NCI-H1694 (cell line): ENCODE data around the gene TRMT112.
"Not testable (repeated sequence)": the region's sequence is repeated elsewhere in the genome, so short reads cannot be mapped to it uniquely, and the experiment has no call there.

Source experiments
- DNase-seq: peaks from one replicate; lab custom pipeline; 2025; lab: John Stamatoyannopoulos, UW

Gene TRMT112

DNA sequence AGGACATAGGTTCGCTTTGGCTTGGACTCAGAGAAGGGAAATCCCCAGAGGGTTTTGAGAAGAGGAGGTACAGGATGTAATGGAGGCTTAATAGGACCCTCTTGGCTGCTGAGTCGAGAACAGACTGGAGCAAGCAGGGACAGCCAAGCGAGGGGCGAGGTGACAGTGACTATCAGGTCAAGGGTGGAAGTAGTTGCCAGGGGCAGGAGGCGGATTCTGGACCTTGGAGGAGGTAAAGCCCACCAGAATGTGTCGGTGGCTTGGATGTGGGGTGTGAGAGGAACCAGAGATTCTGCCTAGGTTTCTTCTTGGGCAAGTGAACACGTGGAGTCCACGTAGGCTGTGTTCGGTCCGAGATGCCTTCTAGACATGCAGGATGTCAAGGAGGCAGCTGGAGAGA, 4.4 kb downstream of the TRMT112 start:
- no peak for DNase-seq

DNA sequence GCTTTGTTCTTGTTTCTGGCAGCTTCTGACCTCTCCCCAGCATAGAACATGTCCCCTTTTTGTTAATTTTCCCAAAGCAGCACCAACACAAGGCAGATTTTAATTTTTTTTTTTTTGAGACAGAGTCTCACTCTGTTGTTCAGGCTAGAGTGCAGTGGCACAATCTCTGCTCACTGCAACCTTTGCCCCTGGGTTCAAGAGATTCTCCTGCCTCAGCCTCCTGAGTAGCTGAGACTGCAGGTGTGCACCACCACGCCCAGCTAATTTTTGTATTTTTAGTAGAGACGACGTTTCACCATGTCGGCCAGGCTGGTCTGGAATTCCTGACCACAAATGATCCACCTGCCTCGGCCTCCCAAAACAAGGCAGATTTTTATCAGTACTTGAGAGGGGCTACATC, 9.6 kb downstream of the TRMT112 start:
- not testable (repeated sequence) for DNase-seq

DNA sequence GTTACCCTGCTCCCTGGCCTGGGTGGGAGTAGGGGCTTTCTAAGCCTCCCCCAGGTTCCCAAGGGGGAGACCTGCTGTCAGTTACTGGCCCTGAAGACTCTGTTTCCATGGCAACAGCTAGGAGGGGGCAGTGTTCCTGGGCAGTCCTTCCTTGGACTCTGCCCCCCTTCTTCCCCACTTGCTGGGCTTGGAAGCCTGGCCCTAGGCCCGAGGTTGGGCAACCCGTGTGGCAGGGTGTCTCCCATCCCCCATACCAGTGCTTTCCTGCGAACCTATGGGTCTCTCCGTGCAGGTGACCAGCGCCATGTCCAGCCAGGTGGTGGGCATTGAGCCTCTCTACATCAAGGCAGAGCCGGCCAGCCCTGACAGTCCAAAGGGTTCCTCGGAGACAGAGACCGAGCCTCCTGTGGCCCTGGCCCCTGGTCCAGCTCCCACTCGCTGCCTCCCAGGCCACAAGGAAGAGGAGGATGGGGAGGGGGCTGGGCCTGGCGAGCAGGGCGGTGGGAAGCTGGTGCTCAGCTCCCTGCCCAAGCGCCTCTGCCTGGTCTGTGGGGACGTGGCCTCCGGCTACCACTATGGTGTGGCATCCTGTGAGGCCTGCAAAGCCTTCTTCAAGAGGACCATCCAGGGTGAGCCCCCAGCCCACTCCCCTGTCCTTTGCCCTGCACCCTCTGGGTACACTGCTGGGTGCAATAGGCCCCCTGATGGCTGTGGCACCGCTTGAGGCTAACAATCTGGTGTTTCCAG, 10.3 kb downstream of the TRMT112 start:
- no peak for DNase-seq

DNA sequence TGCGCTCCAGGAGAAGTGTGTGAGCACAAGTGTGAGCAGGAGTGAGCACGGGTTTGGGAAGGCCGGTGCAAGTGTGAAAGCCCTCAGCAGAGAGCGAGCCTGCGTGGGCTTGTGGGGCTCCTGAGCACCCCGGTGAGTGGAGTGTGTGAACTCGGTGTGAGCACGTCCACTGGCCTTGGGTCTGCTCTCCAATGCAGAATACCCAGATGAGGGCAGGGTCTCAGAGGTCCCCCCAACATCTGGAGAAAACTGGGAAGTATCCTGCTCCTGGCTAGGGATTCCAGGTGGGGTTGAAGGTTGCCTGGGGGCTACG, 10.8 kb downstream of the TRMT112 start:
- DNase-seq, result no peak

DNA sequence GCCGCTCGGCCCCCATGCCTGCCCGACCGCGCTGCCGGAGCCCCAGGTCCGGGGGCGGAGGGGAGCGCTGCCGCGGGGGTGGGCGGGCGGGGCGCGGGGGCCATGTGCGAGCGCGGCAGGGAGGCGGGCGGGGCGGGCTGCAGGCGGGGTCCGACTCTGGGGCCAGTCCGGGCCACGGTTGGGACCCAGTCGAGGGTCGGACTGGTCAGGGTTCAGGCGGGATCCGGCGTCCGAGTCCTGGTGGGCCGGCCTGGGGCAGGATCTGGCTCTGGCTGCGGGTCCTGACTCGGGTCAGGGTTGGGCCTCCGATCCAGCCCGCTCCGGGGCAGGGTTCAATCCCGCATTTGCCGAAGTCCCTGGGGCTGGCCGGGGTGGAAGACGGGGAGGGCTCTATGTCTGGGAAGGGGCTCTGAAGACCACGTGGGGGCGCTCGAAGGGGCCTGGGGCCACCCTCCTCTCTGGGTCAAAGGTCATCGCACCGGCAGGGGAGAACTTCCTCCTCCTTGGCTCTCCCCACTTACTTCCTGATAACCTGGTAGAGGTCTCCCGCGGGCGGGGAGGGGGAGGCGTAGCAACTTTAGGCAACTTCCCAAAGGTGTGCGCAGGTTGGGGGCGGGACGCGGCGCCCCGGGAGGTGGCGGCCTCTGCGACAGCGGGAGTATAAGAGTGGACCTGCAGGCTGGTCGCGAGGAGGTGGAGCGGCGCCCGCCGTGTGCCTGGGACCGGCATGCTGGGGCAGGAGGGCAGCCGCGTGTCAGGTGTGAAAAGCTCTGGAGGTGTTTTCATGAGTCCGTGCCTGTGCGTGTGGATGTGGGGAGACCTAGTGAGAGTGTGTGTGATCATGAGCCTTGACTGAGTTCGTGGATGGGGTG, 11.4 kb downstream of the TRMT112 start:
- DNase-seq, result peak; percentile 22

DNA sequence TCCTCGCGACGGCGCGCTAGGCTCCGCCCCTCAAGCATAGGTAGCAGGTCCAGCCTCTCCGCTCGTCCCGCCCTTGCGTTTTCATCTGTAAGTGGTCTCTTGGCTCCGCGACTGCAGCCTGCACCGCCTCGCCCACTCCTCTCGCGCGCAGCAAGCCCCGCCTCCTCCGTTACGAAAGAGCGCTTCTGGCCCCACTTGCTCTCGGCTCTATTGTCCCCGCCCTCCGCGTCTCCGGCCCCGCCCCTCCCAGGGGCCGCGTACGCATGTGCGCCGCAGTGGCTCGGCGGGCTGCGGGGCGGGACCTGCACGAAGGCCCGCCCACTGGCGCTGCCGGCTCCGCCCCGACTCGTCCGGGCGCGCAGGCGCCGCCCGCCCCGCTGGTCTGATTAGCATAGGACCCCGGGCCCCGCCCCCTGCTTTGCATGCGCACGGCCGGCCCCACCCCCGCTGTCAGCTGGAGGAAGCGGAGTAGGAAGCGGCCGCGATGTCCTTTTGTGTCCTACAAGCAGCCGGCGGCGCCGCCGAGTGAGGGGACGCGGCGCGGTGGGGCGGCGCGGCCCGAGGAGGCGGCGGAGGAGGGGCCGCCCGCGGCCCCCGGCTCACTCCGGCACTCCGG, 12.2 kb downstream of the TRMT112 start, which contains the start of gene ESRRA:
TSS of gene ESRRA (plus strand) at position 450 of the 616 bp plus-strand sequence. CDS start 1,656 bp downstream, outside the sequence.
- DNase-seq, result peak; percentile 97

DNA sequence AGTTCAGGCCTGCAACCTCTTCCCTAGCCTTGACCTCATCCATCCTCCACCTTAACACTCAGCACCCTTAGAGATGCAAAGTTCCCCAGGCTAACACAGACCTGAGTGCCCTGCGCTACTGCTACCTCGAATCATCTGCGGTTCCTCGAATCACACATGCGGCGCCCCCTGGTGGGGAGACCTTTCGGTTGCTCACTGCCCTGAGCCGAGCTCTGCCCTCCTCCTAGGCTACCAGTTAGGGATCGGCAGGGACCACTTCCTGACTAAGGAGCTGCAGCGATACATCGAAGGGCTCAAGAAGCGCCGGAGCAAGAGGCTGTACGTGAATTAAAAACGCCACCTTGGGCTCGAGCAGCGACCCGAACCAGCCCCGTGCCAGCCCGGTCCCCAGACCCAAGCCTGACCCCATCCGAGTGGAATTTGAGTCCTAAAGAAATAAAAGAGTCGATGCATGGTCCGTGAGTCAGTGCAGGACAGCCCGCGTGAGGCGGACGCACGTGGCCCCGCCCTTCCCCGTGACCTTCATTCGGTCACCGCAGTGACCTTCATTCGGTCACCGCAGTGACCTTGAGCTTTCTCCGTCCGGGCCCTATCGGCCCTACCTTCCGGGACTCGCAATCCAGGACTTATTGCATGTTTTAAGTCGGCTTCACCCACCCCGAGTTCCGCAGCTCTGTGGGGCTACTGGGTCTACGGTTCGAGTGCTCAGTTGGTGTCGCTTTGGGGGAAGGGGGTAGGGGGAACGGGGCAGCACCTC, 12.9 kb downstream of the TRMT112 start:
- DNase-seq, result peak; percentile 88

DNA sequence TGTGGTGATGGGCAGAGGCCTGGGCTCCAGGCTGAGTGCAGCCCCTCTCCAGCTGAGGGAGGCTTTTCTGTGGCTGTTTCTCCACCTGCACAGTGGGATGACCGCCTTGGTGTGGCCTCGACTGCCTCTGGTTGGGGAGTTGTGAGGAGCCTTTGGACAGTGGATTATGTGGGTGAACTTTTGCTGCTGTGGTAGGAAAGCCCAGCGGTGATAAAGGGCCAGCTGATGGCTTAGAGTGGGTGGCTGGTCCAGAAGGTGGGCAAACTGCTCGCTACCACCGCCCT, 13.4 kb downstream of the TRMT112 start:
- no peak for DNase-seq

DNA sequence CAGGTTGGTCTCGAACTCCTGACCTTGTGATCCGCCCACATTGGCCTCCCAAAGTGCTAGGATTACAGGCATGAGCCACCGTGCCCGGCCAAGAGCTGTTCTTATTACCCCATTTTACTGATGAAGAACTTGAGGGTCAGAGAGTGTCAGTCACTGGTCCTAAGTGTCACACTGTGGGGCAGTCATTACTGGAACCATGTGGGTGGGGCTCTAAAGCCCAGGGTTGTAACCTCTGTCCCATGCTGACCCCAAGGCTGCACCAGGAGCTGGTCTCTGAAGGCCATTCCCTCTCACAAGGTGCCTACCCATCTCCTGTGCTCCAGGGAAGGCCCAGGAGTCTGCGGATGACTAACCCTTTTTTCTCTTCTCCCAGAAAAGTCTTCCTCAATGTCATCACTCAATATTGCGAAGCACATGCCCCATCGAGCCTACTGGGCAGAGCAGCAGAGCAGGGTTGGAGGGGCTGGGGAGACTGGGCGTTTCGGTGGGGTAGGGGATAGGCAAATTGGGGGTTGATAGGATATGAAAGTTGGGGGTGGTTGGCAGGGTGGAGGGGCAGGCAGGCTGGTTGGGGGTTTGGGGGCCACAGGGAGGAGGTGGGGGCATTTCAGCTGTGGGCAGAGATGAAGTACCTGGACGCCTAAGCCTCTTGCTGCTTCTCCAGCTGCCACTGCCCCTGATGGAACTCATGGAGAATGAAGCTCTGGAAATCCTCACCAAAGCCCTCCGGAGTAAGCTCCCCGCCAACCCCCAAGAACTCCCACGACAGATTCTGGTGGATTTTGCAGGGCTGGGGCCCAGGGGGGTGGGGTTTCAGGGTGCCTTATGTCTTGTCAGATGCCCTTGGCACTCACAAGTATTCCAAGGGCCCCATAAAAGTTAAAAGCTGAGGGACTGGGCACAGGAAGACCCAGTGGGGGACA, 14.0 kb downstream of the TRMT112 start:
- no peak for DNase-seq

DNA sequence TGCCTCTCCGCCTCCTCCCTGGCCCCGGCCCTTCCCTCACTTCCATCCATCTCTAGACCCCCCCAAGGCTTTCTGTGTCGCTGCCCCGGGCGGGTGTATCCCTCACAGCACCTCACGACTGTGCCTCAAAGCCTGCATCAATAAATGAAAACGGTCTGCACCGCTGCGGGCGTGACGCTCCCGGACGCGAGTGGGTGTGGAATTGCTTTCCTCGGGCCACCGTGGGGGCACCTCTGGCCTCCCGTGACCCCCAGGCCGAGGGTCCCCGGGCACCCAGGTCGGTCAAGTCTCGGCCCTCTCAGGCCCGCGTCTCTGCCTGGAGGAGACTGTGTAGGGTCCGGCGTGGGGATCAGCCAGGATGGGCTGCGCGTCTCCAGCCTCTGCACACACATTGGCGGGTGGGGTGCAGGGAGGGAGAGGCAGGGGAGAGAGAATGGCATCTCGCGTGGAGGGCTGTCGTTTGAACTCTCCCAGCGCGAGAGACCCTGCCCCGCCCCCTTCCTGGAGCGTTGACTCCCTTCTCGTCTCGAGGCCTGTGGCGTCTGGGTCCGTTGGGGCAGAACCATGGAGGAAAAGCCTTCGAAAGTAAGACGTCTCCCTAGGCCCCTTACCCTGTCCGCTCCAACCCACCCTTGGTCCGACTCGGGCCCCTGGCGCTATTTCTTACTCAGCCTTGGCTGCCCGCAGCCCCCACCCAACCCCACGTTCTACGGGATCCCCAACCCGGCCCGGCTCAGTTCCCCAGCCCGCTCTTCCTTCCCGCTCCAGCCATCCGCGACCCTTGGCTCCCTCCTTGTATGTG, 17.3 kb downstream of the TRMT112 start, which contains the start of gene CATSPERZ:
TSS of gene CATSPERZ (plus strand) at position 512 of the 802 bp plus-strand sequence. CDS start at position 565, 53 bp downstream.
- no peak for DNase-seq

DNA sequence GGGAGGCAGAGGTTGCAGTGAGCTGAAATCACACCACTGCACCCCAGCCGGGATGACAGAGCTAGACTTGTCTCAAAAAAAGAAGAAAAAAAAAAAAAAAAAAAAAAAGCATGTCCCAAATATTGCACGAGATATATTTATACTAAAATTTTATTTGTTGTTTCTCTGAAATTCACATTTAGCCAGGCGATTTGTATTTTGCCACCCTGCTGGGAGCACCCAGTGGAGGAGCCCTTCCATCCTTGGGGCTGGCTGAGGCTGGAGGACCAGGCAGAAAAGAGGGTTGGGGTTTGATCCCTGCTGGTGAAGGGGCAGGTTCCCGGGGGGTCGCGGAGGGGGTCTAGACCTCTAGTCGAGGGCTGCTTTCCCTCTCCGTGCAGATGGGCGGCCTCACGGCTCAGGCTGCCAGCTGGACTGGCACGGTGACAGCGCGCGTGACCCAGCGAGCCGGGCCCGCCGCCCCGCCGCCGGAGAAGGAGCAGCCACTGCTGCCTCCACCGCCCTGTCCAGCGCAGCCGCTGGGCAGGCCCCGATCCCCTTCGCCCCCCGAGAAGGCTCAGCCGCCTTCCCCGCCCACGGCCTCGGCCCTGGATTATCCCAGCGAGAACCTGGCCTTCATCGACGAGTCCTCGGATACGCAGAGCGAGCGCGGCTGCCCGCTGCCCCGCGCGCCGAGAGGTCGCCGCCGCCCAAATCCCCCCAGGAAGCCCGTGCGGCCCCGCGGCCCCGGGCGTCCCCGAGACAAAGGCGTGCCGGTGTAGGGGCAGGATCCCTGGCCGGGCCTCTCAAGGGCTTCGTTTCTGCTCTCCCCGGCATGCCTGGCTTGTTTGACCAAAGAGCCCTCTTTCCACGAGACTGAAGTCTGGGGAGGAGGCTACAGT, 18.2 kb downstream of the TRMT112 start:
- DNase-seq, result no peak

DNA sequence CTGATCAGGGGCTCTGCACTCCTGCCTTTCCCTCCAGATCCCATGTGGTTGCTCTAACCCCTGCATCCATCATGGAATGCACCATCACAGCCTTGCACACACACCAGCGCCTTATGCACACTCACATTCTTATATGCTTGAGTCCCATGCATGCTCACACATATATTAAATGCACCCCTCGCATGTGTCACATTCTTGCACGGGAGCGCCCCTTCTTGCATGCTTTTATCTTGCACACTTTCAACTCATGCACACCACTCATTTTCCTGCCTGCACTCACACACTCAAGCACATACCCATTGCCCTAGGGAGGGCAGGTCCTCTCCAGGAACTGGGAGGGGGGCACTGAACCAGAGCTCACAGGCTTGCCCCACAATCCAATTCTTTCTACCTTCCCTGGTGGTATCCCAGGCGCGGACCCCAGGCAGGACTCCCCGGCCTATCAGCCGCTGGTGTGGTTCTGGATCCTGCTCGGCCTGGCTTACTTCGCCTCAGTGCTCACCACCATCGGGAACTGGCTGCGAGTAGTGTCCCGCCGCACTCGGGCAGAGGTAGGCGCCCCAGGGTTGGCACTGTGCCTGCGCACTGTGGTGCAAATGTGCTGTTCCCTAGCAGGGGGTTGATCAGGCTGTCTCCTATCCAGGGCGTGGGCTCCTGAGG, 19.5 kb downstream of the TRMT112 start:
- no peak for DNase-seq

DNA sequence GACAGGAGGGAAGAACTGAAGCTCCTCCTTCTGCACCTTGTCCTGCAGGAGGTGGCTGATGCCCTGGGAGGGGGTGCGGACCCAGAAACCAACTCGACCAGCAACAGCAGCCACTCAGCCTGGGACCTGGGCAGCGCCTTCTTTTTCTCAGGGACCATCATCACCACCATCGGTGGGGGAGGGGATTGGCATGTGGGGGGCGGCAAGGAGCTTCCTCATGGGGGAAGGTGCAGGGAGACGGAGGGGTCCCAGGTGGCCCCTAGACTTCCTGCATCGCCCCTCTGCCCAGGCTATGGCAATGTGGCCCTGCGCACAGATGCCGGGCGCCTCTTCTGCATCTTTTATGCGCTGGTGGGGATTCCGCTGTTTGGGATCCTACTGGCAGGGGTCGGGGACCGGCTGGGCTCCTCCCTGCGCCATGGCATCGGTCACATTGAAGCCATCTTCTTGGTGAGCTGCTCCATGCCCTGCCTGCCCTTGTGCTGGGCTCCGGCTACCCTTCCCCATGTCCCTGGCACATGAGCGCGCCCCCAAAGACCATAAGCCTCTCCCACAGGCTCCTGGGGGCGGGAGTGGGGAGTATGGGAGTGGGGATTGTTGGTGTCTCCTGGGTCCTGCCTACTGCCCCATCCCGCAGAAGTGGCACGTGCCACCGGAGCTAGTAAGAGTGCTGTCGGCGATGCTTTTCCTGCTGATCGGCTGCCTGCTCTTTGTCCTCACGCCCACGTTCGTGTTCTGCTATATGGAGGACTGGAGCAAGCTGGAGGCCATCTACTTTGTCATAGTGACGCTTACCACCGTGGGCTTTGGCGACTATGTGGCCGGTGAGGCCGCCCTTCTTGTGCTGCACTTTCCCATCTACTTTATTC, 20.3 kb downstream of the TRMT112 start:
- DNase-seq, result no peak

DNA sequence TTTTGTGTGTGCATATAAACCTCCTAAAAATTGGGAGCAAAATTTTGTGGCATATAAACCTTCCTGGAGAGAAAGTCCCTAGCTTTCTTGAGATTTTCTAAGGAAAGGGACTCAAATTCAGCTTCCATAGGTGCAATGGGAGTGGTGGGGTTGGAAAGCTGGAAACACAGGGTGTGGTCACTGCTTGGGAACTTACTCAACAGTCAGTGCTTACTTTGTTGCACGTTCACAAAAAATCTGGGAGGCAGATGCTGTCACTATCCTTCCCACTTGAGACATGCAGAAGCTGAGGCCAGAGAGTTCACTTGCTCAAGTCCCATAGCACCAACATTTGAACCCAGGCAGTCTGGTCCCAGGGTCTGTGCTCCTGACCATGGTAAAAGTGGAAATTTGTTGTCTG, 21.1 kb downstream of the TRMT112 start:
- DNase-seq, result no peak

DNA sequence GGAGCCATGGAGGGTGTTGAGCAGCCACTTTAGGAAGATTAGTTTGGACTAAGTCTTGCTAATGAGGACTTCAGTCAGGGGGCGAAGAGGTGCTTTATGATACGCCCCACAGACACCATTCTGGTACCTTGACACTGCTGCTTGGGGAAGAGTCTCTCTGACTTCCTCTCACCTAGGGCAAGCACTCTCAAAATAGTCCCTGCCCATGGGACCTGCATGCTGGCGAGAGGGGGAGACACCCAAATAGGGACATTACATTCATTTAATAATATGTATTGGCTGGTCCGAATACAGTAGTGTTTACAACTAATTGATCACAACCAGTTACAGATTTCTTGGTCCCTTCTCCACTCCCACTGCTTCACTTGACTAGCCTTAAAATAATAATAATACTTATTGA, 21.6 kb downstream of the TRMT112 start:
- no peak for DNase-seq

DNA sequence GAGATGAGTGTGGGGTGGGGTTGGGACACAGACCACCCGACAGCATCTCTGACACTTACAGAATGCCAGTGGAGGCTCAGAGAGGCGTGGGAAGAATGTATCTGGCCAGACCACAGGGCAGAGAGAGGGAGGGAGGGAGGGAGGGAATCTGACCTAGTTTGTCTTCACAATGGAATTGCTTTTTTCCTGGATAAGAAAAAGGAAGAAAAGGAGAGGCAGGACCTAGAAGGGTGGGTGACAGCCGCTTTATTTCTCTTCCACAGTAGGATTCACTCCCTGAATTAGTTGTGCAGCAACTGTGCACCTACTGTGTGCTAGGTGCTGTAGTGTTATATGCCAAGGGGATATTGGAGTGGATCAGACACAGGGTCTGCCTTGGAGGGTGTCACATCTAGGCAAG, 22.6 kb downstream of the TRMT112 start:
- no peak for DNase-seq

DNA sequence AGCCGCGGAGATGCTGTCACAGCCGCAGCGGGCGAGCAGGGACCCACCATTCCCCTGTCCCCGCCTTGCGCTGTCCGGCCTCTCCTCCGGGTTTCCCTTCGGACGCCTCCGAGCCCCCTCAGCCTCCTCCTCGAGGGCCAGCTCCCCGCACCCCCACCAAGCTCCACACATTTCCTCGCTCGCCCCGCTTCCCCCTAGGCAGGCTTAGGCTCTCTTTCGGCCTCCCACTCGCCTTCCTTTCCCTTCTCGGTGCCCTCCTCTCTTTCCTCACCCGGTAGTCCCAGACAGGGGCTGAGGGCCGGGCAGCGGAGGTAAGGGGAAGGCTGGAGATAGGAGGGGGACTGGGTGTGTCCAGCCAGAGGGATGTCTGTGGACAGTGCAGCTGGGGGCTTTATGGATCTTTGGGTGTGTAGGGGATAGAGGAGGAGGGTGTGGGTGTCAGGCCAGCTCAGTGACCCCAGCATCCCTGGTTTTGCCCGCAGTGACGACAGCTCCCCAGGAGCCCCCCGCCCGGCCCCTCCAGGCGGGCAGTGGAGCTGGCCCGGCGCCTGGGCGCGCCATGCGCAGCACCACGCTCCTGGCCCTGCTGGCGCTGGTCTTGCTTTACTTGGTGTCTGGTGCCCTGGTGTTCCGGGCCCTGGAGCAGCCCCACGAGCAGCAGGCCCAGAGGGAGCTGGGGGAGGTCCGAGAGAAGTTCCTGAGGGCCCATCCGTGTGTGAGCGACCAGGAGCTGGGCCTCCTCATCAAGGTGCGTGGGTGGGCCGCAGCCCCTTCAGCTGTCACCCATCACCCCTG, 24.7 kb downstream of the TRMT112 start:
- DNase-seq, result no peak
